ENCODE measurements around the gene PRM2.
A peak's percentile ranks its signal among the peaks of the same experiment; 100 is the strongest.

The PRM2 gene

DNA sequence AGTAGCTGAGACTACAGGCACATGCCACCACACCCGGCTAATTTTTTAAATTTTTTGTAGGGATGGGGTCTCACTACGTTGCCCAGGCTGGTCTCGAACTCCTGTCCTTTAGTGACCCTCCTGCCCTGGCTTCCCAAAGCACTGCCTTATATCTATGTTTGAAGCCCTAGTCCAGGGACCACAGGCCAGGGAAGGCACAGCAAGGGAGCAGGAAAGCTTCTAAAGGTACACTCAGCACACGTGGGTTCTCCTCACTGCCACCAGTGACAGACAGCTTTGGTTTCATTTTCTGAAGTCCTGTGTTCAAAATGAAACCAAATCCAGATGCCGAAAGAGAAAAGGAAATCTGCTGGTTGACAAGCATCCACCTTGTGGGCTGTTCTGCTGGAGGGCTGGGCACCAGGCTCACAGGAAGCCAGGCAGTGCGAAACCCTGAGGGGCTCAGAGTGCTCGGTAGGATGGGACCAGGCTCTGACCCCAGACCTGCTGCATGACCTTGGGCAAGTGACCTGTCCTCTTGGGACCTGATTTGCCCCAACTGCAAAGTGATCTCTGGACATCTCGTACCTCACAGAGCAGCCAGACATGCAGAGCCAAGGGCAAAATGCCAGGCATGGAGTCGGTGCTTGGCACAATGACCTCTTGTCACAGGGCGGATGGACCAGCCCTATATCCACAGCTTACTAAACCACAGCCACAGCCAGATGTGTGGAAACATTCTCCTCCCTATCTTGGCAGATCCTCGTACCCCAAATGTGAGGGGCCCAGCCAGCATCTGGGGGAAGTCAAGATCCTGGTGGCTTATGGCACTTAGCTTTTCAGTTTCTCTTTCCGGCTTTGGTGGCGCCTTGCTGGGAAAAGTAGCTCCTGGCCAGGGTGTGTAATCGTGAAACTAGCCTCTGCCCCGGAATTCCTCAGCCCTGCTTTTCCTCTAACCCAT is 17.5 kb downstream of the PRM2 start:
- H3K4me3 ChIP-seq (ENCODE audit: low read depth, low read length) = no peak overlapping the region
- DNase-seq (ENCODE audit: low read depth) = no peak
- TF ChIP-seq, protein P1, sequence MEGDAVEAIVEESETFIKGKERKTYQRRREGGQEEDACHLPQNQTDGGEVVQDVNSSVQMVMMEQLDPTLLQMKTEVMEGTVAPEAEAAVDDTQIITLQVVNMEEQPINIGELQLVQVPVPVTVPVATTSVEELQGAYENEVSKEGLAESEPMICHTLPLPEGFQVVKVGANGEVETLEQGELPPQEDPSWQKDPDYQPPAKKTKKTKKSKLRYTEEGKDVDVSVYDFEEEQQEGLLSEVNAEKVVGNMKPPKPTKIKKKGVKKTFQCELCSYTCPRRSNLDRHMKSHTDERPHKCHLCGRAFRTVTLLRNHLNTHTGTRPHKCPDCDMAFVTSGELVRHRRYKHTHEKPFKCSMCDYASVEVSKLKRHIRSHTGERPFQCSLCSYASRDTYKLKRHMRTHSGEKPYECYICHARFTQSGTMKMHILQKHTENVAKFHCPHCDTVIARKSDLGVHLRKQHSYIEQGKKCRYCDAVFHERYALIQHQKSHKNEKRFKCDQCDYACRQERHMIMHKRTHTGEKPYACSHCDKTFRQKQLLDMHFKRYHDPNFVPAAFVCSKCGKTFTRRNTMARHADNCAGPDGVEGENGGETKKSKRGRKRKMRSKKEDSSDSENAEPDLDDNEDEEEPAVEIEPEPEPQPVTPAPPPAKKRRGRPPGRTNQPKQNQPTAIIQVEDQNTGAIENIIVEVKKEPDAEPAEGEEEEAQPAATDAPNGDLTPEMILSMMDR (IDR thresholded peaks at IDR 0.05; ENCODE audit: low read depth, low read length, missing control alignments) = no peak

DNA sequence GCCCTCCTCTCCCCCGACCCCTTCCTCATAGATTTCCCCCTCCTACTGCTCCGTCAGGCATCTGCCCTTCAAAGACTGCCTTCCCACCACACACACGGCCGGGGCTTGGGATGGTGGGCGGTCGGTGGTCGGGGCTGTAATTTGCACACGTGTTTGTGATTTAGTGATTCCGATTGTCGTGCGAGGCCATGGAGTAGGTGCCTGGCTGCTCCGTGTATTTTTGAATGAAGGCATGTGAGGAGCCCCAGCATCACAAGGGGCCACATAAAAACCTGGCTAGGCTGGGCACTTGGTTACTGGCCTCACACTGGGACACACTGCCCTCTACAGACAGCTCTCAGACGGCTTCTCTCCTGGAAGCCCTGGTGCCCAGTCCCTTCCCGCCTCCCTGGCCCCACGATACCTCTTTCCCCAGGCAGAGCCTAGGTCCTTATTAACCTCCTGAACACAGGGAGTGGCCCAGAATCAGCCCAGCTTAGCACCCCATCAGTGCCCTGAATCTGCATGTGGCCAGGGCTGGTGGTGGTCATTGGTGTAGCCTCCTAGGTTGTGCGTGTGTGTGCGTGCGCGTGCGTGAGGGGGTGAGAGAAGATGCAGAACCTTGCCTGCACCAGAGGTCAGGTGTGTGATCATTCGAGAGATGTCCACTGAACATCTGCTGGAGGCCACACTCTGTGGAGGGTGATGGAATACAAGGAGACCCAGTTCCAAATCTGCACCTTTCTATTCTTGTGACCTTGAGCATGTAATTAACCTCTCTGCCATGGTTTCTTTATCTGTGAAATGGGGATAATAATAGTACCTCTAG is 18.9 kb downstream of the PRM2 start:
- DNase-seq (ENCODE audit: low read depth) = no peak
- TF ChIP-seq, protein P1 (IDR thresholded peaks at IDR 0.05; ENCODE audit: low read depth, low read length, missing control alignments) = peak; percentile 75
- H3K4me3 ChIP-seq (ENCODE audit: low read depth, low read length) = peak overlapping the region; percentile 73

DNA sequence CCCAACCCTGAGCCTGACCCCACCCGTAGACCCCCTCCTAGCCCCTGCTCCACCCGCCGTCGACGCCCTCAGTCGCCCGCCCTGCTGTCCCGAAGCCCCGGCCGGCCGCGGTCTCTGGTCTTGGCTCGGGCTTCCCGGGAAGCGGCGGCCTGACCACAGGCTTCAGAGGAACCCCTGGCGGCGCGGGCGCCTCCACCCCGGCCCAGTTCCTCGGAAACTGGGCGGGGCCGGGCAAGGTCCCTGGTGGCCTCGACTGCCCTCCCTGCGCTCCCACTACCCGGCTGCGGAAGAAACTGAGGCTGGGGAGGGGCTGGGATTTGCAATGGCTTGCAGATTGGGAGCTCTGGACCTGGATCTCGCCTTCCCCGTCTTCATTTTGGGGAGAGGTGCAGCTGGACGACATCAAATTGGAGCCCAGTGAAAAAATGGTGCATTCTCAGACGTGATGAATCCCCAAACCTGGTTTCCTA is 19.6 kb downstream of the PRM2 start:
- DNase-seq (ENCODE audit: low read depth) = no peak
- H3K4me3 ChIP-seq (ENCODE audit: low read depth, low read length) = peak overlapping the region; percentile 73
- TF ChIP-seq, protein P1 (IDR thresholded peaks at IDR 0.05; ENCODE audit: low read depth, low read length, missing control alignments) = no peak

DNA sequence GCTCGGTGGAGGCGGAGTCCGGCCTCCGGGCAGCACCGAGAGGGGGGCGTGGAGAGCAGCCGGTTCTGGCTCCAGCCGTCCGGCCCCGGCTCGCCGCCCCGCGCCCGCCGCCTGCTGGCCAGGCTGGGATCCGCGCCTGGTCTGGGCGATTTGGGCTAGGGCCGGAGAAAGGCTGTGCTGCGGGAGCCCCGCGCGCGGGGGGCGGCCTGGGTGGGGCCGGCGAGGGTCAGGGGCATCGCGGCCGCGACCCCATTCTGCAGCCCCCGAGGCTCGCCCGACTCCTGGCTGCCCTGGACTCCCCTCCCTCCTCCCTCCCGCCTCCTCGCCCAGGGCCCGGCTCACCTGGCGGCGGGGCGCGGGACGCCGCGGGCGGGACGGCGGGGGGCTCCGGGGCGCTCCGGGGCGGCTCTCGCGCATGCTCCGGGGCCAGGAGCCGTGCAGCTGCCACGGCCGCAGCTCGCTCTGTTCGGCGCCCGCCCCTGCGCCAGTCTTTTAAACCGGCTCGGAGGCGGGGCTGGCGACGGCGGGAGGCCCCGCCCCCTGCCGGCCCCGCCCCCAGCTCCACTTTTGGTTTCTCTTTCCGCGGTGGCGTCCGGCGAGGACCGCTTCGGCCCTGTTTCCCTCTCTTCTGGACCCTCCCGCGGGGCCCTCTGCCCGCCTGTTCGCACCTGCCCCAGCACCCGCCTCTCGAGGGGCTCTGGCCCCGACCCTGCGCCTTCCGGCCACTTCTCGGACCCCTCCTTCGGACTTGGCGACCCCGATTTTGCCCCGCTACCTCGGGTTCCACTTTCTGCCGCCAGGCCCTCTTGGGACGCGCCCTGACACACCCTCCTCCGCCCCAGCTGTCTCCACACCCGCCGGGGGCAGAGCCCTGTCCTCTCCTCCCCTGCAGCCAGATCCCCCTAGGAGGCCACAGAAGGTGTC is 20.3 kb downstream of the PRM2 start, which contains the start of gene SOCS1:
Gene SOCS1, minus strand, starts transcription at position 468 of the 924 bp plus-strand sequence. CDS start 726 bp downstream, outside the sequence.
- no peak for DNase-seq (ENCODE audit: low read depth)
- TF ChIP-seq, protein P1 (IDR thresholded peaks at IDR 0.05; ENCODE audit: low read depth, low read length, missing control alignments) = peak; percentile 78
- peak within 1 kb of the TSS; percentile 81 for H3K4me3 ChIP-seq (ENCODE audit: low read depth, low read length)

DNA sequence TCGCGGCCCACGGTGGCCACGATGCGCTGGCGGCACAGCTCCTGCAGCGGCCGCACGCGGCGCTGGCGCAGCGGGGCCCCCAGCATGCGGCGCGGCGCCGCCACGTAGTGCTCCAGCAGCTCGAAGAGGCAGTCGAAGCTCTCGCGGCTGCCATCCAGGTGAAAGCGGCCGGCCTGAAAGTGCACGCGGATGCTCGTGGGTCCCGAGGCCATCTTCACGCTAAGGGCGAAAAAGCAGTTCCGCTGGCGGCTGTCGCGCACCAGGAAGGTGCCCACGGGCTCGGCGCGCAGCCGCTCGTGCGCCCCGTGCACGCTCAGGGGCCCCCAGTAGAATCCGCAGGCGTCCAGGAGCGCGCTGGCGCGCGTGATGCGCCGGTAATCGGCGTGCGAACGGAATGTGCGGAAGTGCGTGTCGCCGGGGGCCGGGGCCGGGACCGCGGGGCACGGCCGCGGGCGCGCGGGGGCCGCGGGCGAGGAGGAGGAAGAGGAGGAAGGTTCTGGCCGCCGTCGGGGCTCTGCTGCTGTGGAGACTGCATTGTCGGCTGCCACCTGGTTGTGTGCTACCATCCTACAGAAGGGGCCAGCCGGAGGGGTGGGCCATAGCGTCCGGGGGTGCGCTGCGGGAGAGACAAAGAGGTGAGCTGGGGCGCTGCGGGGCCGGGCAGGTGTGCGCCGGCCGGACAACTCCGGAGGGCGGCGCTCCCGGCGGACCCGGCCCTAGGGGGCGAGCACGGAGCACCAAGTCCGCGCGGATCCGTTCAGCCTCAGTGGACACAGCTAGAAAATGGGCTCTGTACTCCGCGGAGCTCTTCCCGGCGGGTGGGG is 21.2 kb downstream of the PRM2 start:
- H3K4me3 ChIP-seq (ENCODE audit: low read depth, low read length) = peak overlapping the region; percentile 81
- TF ChIP-seq, protein P1 (IDR thresholded peaks at IDR 0.05; ENCODE audit: low read depth, low read length, missing control alignments) = peak; percentile 54
- DNase-seq (ENCODE audit: low read depth) = no peak
